WERI-Rb-1 (cell line): Measurements from ENCODE around the gene SMOC1.

Experiments
- DNase-seq: peaks from one replicate; pipeline ENCODE4 v3.0.0-alpha.2; 2020
- H3K27ac ChIP-seq: fragments of 250-450 bp; sonication (Bioruptor Pico); 2 replicates; pipeline ENCODE4 v1.5.1; 2020; ENCODE audit warnings: mild to moderate bottlenecking, moderate library complexity
- H3K27me3 ChIP-seq: fragments of 250-450 bp; sonication (Bioruptor Pico); 2 replicates; pipeline ENCODE4 v1.5.1; 2021; ENCODE audit warnings: mild to moderate bottlenecking, low read depth, moderate library complexity; ENCODE audit not compliant: insufficient read depth, severe bottlenecking
- H3K36me3 ChIP-seq: fragments of 250-450 bp; sonication (Bioruptor Pico); 2 replicates; pipeline ENCODE4 v1.5.1; 2020; ENCODE audit warnings: mild to moderate bottlenecking, moderate library complexity
- H3K4me3 ChIP-seq: 2 replicates; pipeline ENCODE4 v1.5.1; 2011; ENCODE audit warnings: low read depth, mild to moderate bottlenecking, control low read depth, low read length
- H3K9me3 ChIP-seq: fragments of 250-450 bp; sonication (Bioruptor Pico); 2 replicates; pipeline ENCODE4 v1.5.1; 2021; ENCODE audit warnings: mild to moderate bottlenecking, moderate library complexity; ENCODE audit not compliant: severe bottlenecking
- CTCF ChIP-seq: IDR thresholded peaks from 2 replicates; pipeline ENCODE4 v1.5.1; 2011; ENCODE audit warnings: low read depth, mild to moderate bottlenecking, control low read depth, inconsistent platforms, low read length

Gene SMOC1

GRCh38 chr14:69876848-69877306 lies 2.3 kb upstream of the SMOC1 start:
- TF ChIP-seq CTCF, result no peak
- DNase-seq, result no peak
- H3K27me3 ChIP-seq, result peaks cover 18% of the 10 kb centered on the region
- H3K27ac ChIP-seq, result no peak overlapping the region
- H3K9me3 ChIP-seq, result peaks cover 4% of the 10 kb centered on the region
- no peaks in the 10 kb centered on the region for H3K36me3 ChIP-seq
- H3K4me3 ChIP-seq, result no peak overlapping the region

DNA sequence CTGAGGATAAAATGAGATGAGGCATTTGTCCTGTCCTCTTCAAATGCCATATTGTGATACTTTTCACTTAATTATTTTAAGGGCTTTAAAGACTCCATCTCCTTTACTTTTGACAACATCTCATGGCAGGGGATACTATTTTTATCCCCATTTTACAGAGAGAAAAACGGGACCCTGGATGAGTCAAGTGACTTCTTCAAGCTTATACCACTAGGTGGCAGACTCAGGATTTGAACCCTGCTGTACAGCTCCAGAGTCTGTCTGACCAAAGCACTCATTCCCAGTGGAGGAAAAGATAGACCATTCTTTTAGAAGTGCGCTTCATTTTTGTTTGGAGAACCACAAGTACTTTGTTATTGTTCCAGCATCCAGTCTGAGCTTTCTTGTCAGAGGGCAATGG lies 1.7 kb upstream of the SMOC1 start:
- no peaks in the 10 kb centered on the region for H3K36me3 ChIP-seq
- TF ChIP-seq CTCF, result peak; percentile 61
- H3K9me3 ChIP-seq, result peaks cover 4% of the 10 kb centered on the region
- no peak overlapping the region for H3K4me3 ChIP-seq
- H3K27me3 ChIP-seq, result peaks cover 18% of the 10 kb centered on the region
- no peak overlapping the region for H3K27ac ChIP-seq
- peak; percentile 35 for DNase-seq

- no peak for DNase-seq
- no peak overlapping the region for H3K4me3 ChIP-seq
- TF ChIP-seq CTCF, result no peak
- no peak overlapping the region for H3K27ac ChIP-seq
- no peaks in the 10 kb centered on the region for H3K36me3 ChIP-seq
- H3K9me3 ChIP-seq, result peaks cover 4% of the 10 kb centered on the region
- H3K27me3 ChIP-seq, result peaks cover 18% of the 10 kb centered on the region
Observed at GRCh38 chr14:69878251-69878650, 965 bp upstream of the SMOC1 start.

DNA sequence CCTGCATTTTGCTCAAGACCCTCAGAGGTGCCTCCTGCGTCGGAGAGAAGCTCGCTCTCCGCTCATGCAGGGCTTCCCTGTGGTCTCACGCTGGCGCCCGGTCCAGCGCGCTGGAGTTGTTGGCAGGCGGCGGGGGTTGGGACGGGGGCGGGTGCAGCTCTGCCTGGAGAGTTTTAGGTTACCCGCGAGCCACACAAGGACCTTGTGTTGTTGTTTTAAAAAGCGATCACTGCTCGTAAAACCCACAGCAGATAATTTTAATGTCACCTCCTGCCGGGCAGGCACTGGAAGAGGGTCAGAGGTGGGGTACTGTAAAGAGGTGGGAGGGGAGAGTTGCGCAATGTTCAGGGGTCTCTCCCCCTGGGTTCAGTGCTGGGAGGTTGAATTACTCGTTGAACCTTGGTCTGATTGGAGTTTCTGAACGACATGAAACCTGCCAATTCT lies 850 bp downstream of the SMOC1 start:
- H3K27me3 ChIP-seq, result peaks cover 18% of the 10 kb centered on the region
- H3K9me3 ChIP-seq, result no peaks in the 10 kb centered on the region
- peak overlapping the region; percentile 58 for H3K4me3 ChIP-seq
- no peak for TF ChIP-seq CTCF
- no peaks in the 10 kb centered on the region for H3K36me3 ChIP-seq
- H3K27ac ChIP-seq, result no peak overlapping the region
- DNase-seq, result no peak

DNA sequence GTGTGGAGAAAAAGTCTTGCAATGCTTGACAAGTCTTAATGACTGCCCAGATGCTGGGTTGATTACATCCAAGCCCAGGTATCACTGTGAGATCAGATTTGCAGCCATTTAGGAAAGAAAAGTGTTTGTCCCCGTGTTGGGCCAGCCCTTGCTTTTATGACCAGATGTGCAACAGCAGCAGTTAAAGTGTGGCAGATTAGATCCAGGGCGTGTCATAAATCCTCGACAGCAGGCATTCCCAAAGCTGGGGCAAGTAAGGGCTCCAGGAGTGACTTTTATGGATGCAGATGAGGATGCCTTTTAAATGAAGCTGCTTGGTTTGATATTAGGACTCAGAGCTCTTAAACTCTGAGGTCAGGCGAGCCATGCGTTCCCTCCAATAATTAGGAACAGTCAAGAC lies 1.7 kb downstream of the SMOC1 start:
- Histone ChIP-seq H3K9me3 (no peaks in the 10 kb centered on the region), H3K27ac (no peak overlapping the region), H3K4me3 (no peak overlapping the region), H3K36me3 (no peaks in the 10 kb centered on the region), H3K27me3 (peaks cover 18% of the 10 kb centered on the region)
- no peak for DNase-seq
- no peak for TF ChIP-seq CTCF
